GM19025 (cell line): Measurements from ENCODE around the gene ARHGAP18.

ENCODE experiments used
- ATAC-seq: cut with Tn5 transposase; IDR thresholded peaks from one replicate; pipeline ENCODE4 v1.9.1; 2021; ENCODE audit warnings: mild to moderate bottlenecking, low read depth, moderate library complexity; ENCODE audit not compliant: unreplicated experiment

The ARHGAP18 gene

GRCh38 chr6:129672881-129673631 is 36.9 kb downstream of the ARHGAP18 start:
- ATAC-seq: peak; percentile 50

GRCh38 chr6:129672341-129672682 is 37.7 kb downstream of the ARHGAP18 start:
- peak; percentile 13 for ATAC-seq

- ATAC-seq: peak; percentile 74
These were observed 38.3 kb downstream of the ARHGAP18 start for GRCh38 chr6:129671442-129672340.

GRCh38 chr6:129670634-129671033 is 39.3 kb downstream of the ARHGAP18 start:
- ATAC-seq: no peak

GRCh38 chr6:129667621-129668020 is 42.4 kb downstream of the ARHGAP18 start:
- no peak for ATAC-seq

- no peak for ATAC-seq
These were observed 42.9 kb downstream of the ARHGAP18 start for GRCh38 chr6:129667034-129667433.

- no peak for ATAC-seq
These were observed 44.4 kb downstream of the ARHGAP18 start for GRCh38 chr6:129665555-129665954.

GRCh38 chr6:129663531-129663930 is 46.4 kb downstream of the ARHGAP18 start:
- ATAC-seq: no peak

GRCh38 chr6:129662980-129663431 is 47.0 kb downstream of the ARHGAP18 start:
- ATAC-seq: peak; percentile 49

- peak; percentile 81 for ATAC-seq
These were observed 47.6 kb downstream of the ARHGAP18 start for GRCh38 chr6:129662406-129662766.

- ATAC-seq: peak; percentile 22
These were observed 48.2 kb downstream of the ARHGAP18 start for GRCh38 chr6:129661536-129662405.

GRCh38 chr6:129660346-129660676 is 49.7 kb downstream of the ARHGAP18 start:
- no peak for ATAC-seq

GRCh38 chr6:129659590-129660345 is 50.2 kb downstream of the ARHGAP18 start:
- ATAC-seq: no peak

GRCh38 chr6:129659167-129659566 is 50.8 kb downstream of the ARHGAP18 start:
- ATAC-seq: no peak

GRCh38 chr6:129657483-129657882 is 52.5 kb downstream of the ARHGAP18 start:
- no peak for ATAC-seq

- no peak for ATAC-seq
These were observed 54.6 kb downstream of the ARHGAP18 start for GRCh38 chr6:129655334-129655733.

- no peak for ATAC-seq
These were observed 56.2 kb downstream of the ARHGAP18 start for GRCh38 chr6:129653746-129654145.

- no peak for ATAC-seq
These were observed 56.7 kb downstream of the ARHGAP18 start for GRCh38 chr6:129653229-129653628.

GRCh38 chr6:129651291-129651691 is 58.7 kb downstream of the ARHGAP18 start:
- ATAC-seq: no peak
